ENCODE results near the gene LINC00237. TPM values are rescaled to one million over a fixed set of nuclear protein-coding genes. Genes with fewer than 3 reads are reported as not detected.

Gene LINC00237
- total and polyA plus RNA-seq, 3 donors from 2014 or later = not detected

DNA sequence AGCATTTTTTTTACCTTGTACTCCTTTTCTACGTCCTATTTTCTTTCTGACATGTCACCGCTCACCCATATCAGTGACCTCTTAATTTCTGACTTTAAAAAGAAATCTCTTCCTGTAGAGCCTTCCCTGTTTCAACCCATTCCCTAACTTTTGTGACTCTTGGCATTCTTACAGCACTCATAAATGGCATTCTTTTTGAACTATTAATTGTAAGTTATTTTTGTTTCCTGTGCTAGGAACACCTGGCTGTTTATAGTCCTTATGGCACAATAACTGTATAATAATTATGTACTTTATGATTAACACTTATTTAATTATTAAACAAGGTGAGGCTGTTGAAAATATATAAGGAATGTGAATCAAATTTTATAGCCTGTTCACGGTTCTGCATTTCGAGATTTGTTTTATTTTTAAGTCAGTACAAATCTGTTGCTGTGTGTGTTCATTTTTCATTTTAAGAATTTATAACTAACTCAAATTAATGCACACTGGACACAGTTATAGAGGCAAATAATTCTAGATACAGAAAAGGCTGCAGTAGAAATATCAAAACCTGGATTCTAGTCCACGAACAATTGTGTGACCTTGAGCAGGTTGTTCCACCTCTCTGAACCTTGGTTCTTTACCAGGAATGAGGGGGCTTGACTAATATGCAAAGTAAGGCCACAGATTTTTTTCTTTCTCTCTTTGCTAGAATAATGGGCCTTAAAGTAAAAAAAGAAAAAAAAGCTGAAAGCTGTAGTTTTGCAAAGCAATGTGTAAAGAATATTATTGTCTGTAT is 21.2 kb upstream of the LINC00237 start:
- DNase-seq = no peak
- no peak overlapping the region for H3K27ac ChIP-seq
- H3K27me3 ChIP-seq = no peaks in the 10 kb centered on the region
- H3K9me3 ChIP-seq = no peaks in the 10 kb centered on the region
- H3K36me3 ChIP-seq (ENCODE audit: low read depth, missing control alignments) = no peaks in the 10 kb centered on the region
- WGBS, 2 donors = 44 to 57% methylated on average over 5 of the region's 5 CpGs
- H3K4me1 ChIP-seq = peaks cover 5% of the 10 kb centered on the region
- TF ChIP-seq POLR2A (IDR thresholded peaks at IDR 0.05) = no peak
- TF ChIP-seq, protein P1, sequence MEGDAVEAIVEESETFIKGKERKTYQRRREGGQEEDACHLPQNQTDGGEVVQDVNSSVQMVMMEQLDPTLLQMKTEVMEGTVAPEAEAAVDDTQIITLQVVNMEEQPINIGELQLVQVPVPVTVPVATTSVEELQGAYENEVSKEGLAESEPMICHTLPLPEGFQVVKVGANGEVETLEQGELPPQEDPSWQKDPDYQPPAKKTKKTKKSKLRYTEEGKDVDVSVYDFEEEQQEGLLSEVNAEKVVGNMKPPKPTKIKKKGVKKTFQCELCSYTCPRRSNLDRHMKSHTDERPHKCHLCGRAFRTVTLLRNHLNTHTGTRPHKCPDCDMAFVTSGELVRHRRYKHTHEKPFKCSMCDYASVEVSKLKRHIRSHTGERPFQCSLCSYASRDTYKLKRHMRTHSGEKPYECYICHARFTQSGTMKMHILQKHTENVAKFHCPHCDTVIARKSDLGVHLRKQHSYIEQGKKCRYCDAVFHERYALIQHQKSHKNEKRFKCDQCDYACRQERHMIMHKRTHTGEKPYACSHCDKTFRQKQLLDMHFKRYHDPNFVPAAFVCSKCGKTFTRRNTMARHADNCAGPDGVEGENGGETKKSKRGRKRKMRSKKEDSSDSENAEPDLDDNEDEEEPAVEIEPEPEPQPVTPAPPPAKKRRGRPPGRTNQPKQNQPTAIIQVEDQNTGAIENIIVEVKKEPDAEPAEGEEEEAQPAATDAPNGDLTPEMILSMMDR (IDR thresholded peaks at IDR 0.05) = no peak
- H3K4me3 ChIP-seq = no peak overlapping the region
- intact Hi-C loops (cut with DNase I; ENCODE audit: low total_unique reads) = no loop called here

DNA sequence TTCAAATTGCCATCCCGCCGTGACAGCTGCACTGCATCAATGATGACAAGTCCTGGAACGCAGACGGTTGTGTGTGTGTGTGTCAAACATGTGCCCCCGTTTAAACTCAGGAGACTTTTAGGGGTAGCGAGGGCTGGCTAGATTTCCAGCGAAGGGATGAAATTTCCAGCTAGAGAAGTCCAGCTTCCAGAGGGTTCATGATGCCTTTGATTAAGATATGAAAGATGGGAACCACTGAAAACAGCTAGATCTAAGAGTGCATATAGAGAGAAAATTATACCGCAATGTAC is 20.4 kb upstream of the LINC00237 start:
- no peaks in the 10 kb centered on the region for H3K36me3 ChIP-seq (ENCODE audit: low read depth, missing control alignments)
- DNase-seq = no peak
- peak overlapping the region; percentile 95 to 98 for H3K4me3 ChIP-seq
- peaks cover 5% of the 10 kb centered on the region for H3K4me1 ChIP-seq
- WGBS, 2 donors = 2 to 5% methylated on average over 8 of the region's 8 CpGs
- no peaks in the 10 kb centered on the region for H3K27me3 ChIP-seq
- H3K9me3 ChIP-seq = no peaks in the 10 kb centered on the region
- TF ChIP-seq POLR2A (IDR thresholded peaks at IDR 0.05) = no peak
- TF ChIP-seq, protein P1 (IDR thresholded peaks at IDR 0.05) = no peak
- intact Hi-C loops (cut with DNase I; ENCODE audit: low total_unique reads) = no loop called here
- peak overlapping the region; percentile 88 to 91 for H3K27ac ChIP-seq

DNA sequence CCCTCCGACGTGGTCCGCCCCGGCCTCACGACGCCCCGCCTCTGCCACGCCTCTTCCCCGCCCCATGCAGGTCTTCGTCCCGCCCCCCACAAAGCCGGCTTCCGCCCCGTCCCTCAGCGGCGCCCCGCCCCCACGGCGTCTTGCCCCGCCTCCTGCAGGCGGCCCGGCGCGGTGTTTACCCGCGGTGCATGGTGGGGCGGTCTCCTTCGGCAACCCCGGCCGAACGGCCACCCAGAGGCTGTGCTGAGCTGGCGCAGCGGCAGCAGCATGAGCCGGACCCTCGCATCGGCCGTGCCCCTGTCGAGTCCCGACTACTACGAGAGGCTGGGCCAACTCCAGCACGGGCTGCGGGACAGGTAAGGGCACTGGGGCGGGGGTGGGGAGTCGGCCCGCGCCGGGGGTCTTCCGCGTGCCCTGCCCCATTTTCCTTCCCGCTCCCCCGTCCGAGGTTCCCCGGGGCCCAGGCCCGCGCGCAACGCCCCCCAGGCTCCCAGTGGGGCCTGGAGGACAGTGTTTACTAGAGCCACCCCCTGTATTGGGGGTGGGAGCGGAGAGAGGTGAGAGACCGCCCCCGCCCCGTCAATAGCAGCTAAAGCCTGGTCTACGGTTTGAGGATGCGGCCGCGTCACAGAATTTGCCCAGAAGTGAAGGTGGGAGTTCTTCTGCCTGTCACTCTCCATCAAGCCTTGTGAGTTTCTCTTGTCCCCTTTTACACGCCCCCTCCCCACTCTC is 19.9 kb upstream of the LINC00237 start, which contains the start of gene KIZ:
KIZ (plus strand) TSS at position 234 of the 732 bp plus-strand sequence; CDS start at position 268, 34 bp downstream.
- Histone ChIP-seq H3K4me3 (peak within 1 kb of the TSS; percentile 95 to 98), H3K36me3 (ENCODE audit: low read depth, missing control alignments) (no peaks in the 10 kb centered on the region), H3K27me3 (no peaks in the 10 kb centered on the region), H3K9me3 (no peaks in the 10 kb centered on the region), H3K4me1 (peaks cover 5% of the 10 kb centered on the region), H3K27ac (peak within 1 kb of the TSS; percentile 88 to 91)
- WGBS, 2 donors = 0% methylated on average over 11 to 53 of the region's 66 CpGs
- intact Hi-C loops (cut with DNase I; ENCODE audit: low total_unique reads) = no loop called here
- TF ChIP-seq POLR2A (IDR thresholded peaks at IDR 0.05) = no peak
- TF ChIP-seq, protein P1 (IDR thresholded peaks at IDR 0.05) = peak in 2 of 3 experiments; percentile 18 to 39
- DNase-seq = peak; percentile 97

DNA sequence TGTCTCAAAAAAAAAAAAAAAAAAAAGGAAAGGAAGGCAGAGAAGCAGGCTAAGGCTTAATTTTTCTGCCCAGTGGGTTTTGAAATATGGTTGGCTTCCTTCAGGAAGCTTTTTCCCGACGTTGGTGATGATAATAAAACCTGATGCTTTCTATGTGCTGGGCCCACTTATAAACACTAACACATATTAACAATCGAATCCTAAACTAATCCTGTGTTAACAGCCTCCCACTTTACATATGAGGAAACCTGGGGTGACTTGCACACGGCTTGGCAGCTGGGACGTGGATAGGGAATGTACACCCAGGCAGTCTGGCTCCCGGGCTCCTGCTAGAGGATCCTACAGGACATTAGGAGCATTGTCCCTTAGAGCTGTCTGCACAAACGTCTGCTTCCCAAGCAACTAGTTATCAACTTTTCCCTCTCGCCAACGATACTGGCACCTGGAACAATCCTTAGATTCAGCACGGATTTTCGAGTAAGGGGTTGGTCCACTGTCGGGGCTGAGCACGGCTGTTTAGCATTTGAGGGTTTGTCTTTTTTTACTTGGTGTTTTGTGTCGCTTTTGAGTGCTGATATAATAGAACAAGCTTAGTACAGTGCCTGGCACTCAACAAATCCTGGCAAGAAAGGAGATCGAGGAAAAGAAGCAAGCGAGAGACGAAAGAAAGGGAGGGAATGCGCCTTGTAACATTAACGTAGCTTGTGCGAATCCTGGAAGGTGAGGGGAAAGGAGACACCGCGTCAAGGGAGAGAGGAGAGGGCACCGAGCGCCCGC is 19.1 kb upstream of the LINC00237 start:
- WGBS, 2 donors = 2 to 4% methylated on average over 22 to 25 of the region's 25 CpGs
- Histone ChIP-seq H3K4me3 (peak overlapping the region; percentile 95 to 98), H3K4me1 (peaks cover 5% of the 10 kb centered on the region), H3K9me3 (no peaks in the 10 kb centered on the region), H3K36me3 (ENCODE audit: low read depth, missing control alignments) (no peaks in the 10 kb centered on the region), H3K27me3 (no peaks in the 10 kb centered on the region), H3K27ac (peak overlapping the region; percentile 88 to 91)
- TF ChIP-seq POLR2A (IDR thresholded peaks at IDR 0.05) = no peak
- TF ChIP-seq, protein P1 (IDR thresholded peaks at IDR 0.05) = no peak
- intact Hi-C loops (cut with DNase I; ENCODE audit: low total_unique reads) = no loop called here
- DNase-seq = peak; percentile 72
